Measurements from ENCODE around the gene C2orf81.

The C2orf81 gene

DNA sequence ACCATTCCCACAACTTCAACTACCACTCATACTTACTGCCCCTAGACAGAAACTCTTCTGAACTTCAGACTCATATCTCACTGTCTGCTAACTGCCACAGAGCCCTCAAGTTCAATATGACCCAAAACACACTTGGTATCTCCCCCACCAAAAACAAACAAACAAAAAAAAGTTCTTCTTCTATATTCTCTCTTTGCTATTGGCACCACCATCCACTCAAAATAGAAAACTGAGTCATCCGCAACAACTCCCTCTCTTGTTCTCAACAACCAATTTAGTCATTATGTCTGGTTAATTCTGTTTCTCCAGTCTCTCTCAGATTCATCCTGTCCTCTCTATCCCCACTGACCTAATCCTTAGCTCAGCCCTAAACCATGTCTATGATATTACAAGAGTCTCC is 34.1 kb downstream of the C2orf81 start:
- no peak for DNase-seq

DNA sequence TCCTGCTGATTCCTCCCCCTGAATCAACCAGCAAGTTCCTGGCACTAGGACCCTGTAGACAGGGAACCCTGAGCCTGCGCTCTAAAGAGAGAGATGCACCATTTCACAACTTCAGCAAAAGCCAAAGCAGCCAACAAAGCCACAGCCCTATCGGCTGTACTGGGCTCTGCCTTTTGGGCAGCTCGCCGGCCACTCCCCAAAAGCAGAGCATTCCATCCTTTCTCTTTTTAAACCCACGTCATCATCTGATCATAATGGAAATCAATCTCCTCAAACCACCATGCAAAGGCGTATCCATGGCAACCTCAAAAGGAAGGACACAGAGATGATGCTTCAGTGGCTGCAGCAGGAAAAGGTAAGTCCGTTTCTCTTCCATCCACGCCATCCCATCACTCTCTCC is 36.0 kb downstream of the C2orf81 start:
- no peak for DNase-seq

DNA sequence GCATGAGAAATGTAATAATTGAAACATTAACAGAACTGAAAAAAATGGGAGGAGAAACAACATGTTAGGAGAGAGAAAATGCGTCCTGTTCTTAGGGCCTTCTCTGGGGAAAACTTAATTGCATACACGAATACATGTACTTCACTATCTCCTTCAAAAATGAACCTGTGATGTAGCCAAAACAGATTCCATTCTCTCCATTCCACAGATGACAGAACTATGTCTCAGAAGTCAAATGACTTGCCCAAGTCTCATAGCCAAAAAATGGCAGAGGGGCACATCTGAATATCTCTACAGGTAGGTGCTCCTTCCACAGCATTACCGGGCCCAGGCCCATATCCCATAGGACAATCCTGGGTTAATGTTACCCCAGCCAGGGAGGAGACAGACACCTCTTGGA is 37.4 kb downstream of the C2orf81 start:
- DNase-seq = no peak

DNA sequence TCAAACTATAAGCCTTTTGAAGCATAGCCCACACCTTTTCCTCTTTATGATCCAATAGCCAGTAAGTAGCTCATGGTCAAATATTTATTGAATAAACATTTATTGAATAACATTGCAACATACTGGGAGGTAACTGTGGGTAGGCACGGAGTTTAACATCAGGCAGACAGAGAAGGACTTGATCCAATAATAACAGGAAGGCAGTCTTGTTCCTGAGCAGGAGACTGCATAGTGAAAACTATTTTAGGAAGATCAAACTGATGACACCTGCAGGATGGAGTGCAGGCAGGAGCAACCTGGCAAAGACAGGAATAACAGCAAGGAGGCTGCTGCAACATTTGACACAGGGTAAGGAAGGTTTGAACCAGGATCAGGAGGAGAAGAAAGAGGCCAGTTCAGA is 38.2 kb downstream of the C2orf81 start:
- DNase-seq = no peak

DNA sequence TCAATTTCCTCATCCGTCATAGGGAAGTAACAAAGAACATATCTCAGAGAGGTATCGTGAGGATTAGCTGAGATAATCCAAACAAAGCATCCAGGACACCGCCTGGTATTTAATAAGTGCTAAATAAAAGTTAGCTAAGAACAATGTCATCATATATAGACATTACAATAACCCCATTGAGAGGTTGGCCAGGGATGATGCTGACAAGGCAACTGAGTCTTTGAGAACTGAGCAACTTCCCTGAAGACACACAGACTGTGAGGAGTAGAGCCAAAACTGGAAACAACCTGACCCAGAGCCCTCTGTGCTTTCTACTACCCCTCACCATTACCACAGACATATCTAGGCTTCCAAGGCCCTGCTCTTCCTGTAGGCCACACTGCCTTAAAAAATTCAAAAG is 39.7 kb downstream of the C2orf81 start:
- DNase-seq = no peak

DNA sequence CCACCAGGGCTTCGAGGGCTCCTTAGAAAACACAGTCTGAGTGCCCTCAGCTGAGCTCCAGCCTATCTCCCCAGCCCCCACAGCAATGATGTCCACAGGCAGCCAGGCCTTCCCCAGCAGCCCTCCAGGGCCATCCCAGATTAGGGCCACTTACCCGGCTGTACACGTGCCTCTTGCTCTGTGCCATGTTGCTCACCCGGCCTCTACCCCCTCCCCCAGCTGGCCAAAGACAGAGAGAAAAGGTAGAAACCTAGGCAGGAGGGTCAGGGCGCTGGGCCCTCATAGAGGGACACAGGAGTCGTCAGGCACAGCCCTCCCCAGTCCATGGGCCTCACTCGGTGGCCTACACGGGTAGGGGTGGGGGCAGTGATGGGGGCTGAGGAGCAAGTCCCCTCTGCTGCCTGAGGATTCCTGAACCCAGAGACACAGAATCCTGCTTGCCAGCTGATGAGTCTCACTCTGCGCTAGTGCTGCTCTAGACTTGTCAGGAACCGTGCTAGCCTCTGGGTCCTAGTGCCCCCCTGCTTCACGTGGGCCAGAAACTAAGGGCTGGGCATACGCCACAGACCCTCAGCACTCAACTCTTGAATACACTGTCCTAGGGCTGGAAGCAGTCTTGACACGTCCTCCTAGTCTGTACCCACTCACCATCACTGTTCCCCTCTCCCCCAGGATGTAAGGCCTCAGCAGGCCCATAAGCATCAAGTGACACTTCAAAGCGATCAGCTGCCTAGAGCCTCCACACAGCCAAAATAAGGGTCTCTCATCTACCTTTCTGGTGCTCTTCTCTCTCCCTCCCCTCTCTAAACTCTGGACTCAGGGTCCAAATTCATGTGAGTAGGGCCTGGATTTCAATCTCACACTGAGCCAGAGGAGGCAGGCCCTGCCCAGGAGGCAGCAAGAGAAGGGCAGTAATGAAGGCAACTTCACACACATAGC is 41.3 kb downstream of the C2orf81 start, which contains the start of gene DCTN1:
TSS of gene DCTN1 (minus strand) at position 461 of the 939 bp plus-strand sequence. CDS start at position 187, 274 bp downstream.
- DNase-seq = peak; percentile 6

DNA sequence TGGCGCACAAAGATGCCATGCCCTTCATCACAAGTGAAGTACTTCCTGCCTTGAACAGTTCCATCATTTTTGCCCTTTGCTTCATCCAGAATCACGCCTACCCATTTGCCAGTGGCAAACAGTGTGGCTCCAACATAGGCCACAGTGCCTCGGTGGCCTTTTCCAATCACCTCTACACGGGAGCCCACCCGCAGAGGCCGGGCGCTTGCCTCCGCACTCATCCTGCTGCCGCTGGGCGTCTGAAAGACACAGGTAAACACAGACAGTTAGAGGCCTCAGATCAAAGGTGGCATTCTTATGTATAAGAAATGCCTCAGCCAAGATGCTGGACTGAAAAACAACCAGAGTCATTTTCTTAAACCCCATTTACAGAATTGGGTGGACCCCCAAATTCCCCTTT is 43.4 kb downstream of the C2orf81 start:
- no peak for DNase-seq

DNA sequence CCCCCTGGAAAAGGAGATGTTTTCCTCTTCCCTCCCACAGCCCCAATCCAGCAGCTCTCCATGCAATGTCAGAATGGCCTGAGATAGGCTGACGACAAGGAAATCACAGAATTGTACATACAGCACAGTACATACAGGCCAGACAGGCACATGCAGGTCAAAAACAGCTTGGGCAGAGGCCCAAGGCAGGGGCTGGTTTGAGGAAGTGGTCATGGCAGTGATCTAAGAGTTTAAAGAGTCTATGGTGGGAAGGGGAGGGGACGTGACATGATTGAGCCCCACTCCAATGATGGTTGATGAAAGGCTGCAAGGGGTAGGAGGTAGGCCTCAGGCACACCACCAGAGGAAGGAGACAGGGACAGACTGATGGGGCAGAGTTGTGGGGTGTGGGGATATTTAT is 45.6 kb downstream of the C2orf81 start:
- DNase-seq = no peak

DNA sequence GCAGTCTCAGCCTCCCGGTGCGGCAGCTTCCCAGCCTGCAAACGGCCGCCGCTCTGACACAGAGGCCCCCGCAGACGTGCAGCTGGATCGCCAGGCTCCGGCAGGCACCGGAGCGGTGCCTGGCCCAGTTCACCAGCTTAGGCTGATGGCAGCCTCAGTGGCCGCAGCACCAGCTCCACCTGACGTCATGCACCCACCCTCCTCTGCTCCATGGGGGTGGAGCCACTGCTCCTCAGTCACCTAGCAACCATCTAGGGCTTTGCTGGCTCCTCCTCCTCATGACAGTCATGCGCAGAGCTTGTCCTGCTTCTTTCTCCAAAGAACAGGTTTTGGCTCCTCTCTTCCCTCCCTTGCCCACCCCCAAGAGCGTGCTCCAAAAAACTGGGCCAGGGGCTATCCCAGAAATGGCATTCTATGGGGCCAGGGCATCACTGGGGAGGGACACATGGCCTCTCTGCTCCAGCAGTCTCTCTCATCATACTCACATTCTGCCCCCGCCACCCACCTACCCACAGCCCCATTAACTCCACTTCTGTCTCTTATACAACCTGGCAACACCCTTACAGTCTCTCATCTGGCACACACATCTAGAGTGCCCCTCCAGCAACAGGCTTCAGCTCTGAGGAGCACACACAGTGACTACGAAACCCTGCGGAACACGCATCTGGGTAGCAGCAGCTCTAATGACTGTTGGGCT is 46.8 kb downstream of the C2orf81 start:
- no peak for DNase-seq

DNA sequence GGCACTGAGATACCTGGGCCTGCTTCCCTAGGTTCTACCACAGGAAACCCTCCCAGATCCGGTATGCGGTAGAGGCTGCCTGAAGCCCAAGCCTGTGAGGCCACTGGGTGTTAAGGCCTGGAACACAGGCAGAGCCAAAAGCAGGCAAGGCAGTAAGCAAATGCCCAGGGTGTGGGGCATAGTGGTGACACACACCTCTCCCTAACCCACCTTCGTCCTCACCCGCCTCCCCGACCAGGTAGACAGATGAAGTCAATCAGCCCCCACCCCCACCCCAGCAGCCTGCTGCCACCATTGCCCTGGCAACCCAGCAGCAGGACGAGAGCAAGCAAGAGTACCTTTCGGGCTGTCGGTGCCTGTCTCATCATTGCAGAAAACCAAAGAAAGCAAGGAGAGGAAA is 47.4 kb downstream of the C2orf81 start:
- no peak for DNase-seq

DNA sequence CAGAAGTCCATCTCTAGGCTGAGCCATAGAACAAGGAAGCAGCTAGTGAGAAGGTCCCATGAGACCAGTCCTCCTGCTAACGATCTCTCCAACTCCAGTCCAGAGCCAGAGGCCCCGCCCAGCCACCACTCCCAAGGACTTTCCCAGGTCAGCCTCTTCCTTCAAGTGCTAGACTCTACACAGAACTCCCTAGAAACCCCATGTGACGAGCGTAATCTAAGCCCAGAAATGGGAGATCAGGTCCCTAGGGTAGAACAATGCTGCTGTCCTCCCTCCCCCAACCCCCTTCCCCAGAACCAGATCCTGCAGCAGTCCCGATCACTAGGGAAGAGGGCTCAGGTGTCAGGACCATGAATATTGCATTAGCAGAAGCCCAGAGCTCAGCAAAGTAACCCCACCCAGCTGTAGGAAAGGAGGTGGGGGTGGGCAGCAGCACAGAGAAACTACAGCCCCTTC is 48.2 kb downstream of the C2orf81 start:
- no peak for DNase-seq

DNA sequence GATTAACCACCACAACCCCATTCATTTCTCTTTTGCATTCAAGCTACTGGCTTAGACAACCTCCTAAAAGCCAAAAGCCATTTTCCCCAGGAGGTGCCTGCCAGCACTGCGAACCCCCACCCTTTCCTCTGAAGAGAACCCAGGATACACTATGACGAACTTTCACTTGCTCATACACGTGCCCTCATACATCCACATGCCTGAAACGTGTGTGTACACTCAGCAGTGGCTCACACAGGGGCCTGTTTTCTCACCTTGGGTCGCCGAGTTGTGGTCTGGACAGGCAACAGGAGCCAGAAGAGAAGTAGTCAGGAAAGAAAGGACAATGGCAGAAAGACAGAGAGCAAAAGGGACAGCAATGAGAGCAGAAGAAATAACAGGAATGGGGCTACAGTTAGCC is 48.7 kb downstream of the C2orf81 start:
- DNase-seq = no peak

DNA sequence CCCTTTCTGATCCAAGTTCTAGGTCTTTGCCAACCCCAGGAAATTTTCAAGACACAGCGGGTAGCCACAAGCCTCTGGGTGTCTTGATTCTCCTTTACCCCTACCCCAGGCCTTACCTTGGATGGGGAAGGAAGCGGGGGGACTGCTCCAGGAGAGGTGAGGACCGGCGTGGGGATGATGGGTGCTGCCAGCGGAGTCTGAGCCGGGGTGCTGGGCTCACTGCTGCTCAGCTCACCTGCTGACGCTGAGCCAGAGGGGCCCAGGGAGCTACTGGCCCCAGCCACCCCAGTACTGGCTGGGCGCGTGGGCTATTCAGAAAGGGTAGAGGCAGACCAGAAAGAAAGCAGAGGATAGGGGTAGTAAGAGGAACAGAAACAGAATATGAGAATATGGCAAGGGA is 50.0 kb downstream of the C2orf81 start:
- no peak for DNase-seq

DNA sequence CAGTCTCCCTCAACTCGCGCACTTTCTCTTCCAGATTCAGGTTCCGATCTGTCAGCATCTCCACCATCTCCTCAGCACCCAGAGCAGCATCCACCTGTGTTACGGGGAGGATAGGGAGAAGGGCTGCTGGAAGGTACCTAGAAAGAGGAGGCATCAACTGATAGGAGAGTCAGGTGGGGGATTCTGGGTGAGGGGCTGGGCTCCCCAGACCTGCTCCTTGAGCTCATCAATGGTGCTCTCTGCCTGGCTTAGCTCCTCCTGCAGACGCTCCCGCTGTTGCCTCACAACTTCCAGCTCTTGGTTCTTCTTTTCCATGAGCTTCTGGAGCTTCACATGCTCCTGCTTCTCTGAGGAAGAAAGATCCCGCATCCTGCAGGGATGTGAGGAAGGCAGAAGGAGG is 51.4 kb downstream of the C2orf81 start:
- no peak for DNase-seq

DNA sequence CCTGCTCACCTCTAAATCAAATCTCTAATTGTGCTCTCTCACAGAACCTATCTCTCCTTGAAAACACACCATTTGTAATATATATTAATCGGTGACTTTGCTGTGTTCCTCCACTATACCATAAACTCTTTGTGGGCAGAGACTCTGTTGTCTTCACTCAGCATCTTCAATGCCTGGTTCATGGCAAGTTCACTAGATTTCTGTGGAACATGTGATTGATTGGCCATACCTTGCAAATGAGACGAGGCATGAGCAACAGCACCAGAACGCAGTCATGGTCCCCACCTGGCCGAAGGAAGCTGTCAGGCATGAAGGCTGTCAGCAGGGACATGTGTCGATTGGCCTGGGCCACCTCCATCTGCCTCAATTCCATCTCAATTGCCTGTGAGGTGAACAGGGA is 52.9 kb downstream of the C2orf81 start:
- DNase-seq = no peak

DNA sequence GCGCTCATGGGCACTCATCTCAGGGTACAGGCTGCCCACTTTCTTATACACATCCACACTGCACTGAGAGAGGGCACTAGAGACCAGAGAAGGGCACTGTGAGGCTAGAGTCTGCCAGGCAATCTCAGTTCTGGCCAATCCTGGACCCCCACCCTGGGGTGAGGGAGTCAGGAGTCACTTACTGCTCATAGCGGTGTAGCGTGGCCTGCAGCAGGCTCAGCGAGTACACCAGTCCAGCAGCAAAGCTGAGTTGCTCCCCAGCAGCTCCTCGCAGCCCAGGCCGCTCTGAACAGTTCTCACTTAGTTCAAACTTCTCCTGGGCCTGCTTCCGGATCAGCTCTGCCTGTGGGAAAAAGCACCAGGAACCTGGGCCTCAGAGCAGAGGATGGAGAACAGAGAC is 53.6 kb downstream of the C2orf81 start:
- DNase-seq = no peak

DNA sequence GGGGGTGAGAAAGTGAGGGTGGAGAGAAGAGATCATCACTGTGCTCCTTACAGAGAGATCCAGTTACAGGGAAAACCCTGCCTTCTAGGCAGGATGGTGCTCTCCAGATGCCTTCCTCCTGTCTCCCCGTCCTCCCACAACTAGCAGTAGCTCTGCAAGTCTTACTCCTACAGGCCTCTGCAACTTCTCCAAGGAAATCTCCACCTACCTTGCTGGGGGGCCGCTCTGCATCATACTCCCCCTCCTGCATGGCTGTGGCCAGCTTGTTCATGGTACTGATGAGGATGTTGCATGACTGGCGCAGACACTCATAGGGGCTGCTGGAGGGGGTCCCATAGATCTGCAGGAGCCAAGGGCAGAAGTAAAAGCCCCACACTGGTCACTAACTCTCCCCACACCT is 55.4 kb downstream of the C2orf81 start:
- no peak for DNase-seq

DNA sequence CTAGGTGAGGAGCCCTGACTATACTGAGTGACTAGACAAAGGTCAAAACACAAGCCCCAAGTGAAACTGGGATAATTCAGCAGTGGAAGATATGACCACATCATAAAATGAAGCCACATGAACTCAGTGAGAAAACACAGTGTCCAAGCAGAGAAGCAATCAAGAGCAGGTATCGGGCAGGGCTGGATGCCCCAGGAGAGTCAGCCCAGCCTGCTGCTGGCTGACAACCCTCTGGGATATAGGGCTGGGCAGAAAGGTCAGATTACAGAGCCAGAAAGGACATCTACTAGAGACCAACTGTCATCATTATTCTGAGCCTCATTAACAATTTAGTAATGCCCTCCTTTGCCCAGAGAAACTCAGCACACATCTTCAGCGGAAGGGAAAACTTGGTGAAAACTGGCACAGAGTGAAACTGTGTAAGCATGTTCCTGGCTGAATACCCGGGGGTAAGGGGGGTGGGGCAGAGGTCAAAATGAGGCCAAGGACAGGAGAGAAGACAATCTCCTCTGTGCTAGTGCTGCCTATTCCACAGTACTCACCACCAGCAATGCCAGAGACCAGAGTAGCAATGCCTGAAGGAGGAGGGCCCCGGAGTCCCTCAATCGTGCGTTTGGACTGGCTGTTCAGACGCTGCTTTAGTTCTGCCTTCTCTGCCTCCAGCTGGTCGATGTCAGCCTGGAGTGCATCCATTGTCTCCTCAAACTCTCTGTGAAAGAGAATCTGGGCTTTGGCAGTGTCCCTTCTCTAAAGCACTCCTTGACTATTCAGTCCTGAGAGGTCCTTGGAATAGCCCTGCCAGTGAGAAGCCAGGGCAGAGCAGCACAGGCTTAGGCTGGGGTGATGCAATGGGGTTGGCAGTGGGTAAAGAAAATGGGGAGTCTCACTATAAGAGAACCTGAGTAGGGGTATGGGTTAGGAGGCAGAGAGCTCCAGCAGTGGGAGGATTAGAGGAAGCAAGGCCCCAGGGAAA is 56.6 kb downstream of the C2orf81 start:
- DNase-seq = no peak

All from stimulated activated CD4-positive, alpha-beta T cell treated with anti-CD3 and anti-CD28 coated beads, Interleukin-1b, Interleukin-23, amount 100 ng/mL, for 48 hours (primary cell).